ENCODE data around the gene FOXP1. TPM values are rescaled to one million over a fixed set of nuclear protein-coding genes. Genes with fewer than 3 reads are reported as not detected.

FOXP1 gene
- 100 to 1,000 TPM in 1 of 2 donors, 10 to 100 TPM in 1; 95.1 to 107 TPM for total RNA-seq
- polyA plus RNA-seq (ENCODE audit: insufficient read length in 6 of 6): 100 to 1,000 TPM; 114 to 143 (median 129) TPM
- long read RNA-seq, donor 1, transcript FOXP1-204 (2 exons, 664 nt): major isoform, 10 of 27 reads
- long read RNA-seq, donor 1, partial matches to known transcripts: 8 of 27 reads
- long read RNA-seq, donor 1, other reads (novel, unspliced or antisense): 0 of 27 reads
- long read RNA-seq, donor 2, full-length matches to known transcripts: 16 of 16 reads
- long read RNA-seq, donor 2, partial matches to known transcripts: 0 of 16 reads
- long read RNA-seq, donor 2, other reads (novel, unspliced or antisense): 0 of 16 reads
- long read RNA-seq, donor 3, partial matches to known transcripts: 0 of 10 reads
- long read RNA-seq, donor 3, other reads (novel, unspliced or antisense): 0 of 10 reads
- long read RNA-seq, donor 4, partial matches to known transcripts: 5 of 19 reads
- long read RNA-seq, donor 4, other reads (novel, unspliced or antisense): 8 of 19 reads
- long read RNA-seq, donor 5, transcript FOXP1-204 (2 exons, 664 nt): major isoform, 5 of 12 reads
- long read RNA-seq, donor 5, partial matches to known transcripts: 0 of 12 reads
- long read RNA-seq, donor 5, other reads (novel, unspliced or antisense): 0 of 12 reads
- long read RNA-seq, donor 6, transcript FOXP1-204 (2 exons, 664 nt): major isoform, 5 of 9 reads
- long read RNA-seq, donor 6, partial matches to known transcripts: 0 of 9 reads
- long read RNA-seq, donor 6, other reads (novel, unspliced or antisense): 0 of 9 reads
- long read RNA-seq, donor 7, partial matches to known transcripts: 0 of 2 reads
- long read RNA-seq, donor 7, other reads (novel, unspliced or antisense): 0 of 2 reads
- long read RNA-seq, donor 8, transcript FOXP1-273 (15 exons, 1,948 nt): major isoform, 5 of 11 reads
- long read RNA-seq, donor 8, partial matches to known transcripts: 0 of 11 reads
- long read RNA-seq, donor 8, other reads (novel, unspliced or antisense): 0 of 11 reads
- long read RNA-seq, donor 9: 0 reads
- long read RNA-seq, donor 10, partial matches to known transcripts: 2 of 19 reads
- long read RNA-seq, donor 10, other reads (novel, unspliced or antisense): 9 of 19 reads
- long read RNA-seq, donor 11, partial matches to known transcripts: 0 of 1 reads
- long read RNA-seq, donor 11, other reads (novel, unspliced or antisense): 0 of 1 reads
- long read RNA-seq, donor 12, partial matches to known transcripts: 92 of 97 reads
- long read RNA-seq, donor 12, other reads (novel, unspliced or antisense): 0 of 97 reads

DNA sequence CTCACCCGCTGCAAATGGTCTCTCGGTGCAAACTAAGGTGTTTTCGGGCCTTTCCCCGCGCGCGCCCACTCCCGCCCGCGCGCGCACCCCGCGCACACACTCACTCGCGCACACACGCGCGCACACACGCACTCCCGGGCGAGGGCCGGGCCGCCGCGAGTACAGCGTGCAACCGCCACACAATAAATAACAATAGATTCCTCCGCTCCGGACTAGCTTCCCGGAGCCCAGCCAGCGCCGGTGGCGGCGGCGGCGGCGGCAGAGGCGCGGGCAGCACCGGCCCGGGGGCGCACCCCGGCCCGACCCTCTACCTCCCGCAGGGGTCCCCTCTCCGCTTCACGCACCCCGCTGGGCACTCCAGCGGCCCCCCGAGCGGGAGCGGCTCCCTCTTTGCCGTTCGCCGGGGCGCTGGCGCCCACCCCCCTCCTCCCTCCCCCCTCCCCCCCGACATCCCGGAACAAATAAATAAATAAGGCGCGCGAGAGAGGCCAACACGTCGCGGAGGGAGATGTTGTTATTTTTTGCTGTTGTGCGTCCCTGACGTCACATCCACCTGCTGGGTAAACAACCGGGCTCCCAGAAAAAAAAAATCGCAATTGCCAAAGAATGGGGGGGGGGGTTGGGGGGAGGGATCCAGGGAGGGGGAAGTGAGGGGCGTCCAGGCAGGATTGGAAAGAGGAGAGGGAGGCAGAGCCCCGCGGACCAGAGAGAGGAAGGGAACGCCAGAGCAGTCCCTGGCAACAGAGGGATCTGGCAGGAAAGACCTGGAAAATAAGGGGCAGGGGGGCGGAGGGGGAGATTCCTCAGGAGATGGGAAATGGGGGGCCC is at the start of gene FOXP1:
TSS of gene FOXP1 (minus strand) at position 163 of the 828 bp plus-strand sequence. CDS start 385,347 bp downstream, outside the sequence.
- no peaks in the 10 kb centered on the region for H3K36me3 ChIP-seq
- no peaks in the 10 kb centered on the region for H3K9me3 ChIP-seq
- ATAC-seq (peak; percentile 63), DNase-seq (peak; percentile 62 to 92 (median 76))
- TF ChIP-seq, protein P1, sequence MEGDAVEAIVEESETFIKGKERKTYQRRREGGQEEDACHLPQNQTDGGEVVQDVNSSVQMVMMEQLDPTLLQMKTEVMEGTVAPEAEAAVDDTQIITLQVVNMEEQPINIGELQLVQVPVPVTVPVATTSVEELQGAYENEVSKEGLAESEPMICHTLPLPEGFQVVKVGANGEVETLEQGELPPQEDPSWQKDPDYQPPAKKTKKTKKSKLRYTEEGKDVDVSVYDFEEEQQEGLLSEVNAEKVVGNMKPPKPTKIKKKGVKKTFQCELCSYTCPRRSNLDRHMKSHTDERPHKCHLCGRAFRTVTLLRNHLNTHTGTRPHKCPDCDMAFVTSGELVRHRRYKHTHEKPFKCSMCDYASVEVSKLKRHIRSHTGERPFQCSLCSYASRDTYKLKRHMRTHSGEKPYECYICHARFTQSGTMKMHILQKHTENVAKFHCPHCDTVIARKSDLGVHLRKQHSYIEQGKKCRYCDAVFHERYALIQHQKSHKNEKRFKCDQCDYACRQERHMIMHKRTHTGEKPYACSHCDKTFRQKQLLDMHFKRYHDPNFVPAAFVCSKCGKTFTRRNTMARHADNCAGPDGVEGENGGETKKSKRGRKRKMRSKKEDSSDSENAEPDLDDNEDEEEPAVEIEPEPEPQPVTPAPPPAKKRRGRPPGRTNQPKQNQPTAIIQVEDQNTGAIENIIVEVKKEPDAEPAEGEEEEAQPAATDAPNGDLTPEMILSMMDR (IDR thresholded peaks at IDR 0.05): no peak
- H3K4me1 ChIP-seq: peaks cover 5 to 48% of the 10 kb centered on the region in 2 donors
- intact Hi-C loops (cut with DNase I): loop anchor here in 1 of 2 donors (10.0 kb wide), 1 partner anchor 269 kb away; no protein-coding TSS in a partner anchor
- no peaks in the 10 kb centered on the region for H3K27me3 ChIP-seq
- peak within 1 kb of the TSS; percentile 95 to 98 for H3K27ac ChIP-seq
- H3K4me3 ChIP-seq: peak within 1 kb of the TSS; percentile 77 to 86

DNA sequence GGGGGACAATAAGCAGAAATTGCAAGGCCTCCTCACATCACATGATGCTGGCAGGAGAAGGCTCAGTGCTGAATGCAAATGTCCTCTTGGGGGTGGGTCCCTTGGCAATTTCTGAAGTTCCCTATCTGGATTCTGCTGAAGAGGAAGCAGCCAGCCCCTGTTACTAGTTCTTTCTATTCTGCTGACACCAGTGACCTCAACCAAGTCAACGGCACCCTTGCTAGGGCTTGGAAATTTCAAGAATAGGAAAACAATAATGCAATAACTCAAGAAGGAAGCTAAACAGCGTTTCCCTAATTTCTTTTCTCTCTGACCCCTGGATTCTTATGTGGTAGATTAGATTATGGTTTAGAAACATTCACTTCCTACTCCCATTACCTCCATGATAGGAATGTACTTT is 46.2 kb upstream of the FOXP1 start:
- no peaks in the 10 kb centered on the region for H3K27me3 ChIP-seq
- peaks cover 0 to 3% of the 10 kb centered on the region in 2 donors for H3K4me1 ChIP-seq
- H3K4me3 ChIP-seq: no peak overlapping the region
- DNase-seq (peak in 1 of 4 donors; percentile 64), ATAC-seq (peak; percentile 80)
- no peaks in the 10 kb centered on the region for H3K36me3 ChIP-seq
- TF ChIP-seq, protein P1 (IDR thresholded peaks at IDR 0.05): no peak
- intact Hi-C loops (cut with DNase I): no loop called here
- H3K9me3 ChIP-seq: no peaks in the 10 kb centered on the region
- H3K27ac ChIP-seq: peak overlapping the region; percentile 42 to 68

DNA sequence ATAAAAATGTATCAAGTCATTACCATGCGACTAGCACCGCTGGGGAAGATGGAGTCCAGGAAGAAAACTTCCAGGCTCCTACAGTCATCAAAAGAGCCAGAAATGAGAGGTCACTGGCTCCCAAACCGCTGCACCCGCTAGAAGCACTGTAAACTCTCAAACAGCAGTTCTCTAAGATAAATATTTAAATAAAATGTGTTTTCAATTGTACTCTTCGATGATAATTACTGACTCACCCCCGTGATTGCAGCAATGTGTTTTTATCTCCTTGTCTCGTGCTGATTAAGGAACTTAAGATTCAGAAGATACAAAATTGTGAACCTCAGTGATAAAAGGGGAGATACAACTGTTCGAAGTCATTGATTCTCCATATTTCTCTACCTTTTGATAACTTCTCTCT is 45.8 kb upstream of the FOXP1 start:
- peak; percentile 68 for ATAC-seq
- peak overlapping the region; percentile 42 to 68 for H3K27ac ChIP-seq
- intact Hi-C loops (cut with DNase I): no loop called here
- H3K36me3 ChIP-seq: no peaks in the 10 kb centered on the region
- no peaks in the 10 kb centered on the region for H3K27me3 ChIP-seq
- H3K4me3 ChIP-seq: no peak overlapping the region
- H3K9me3 ChIP-seq: no peaks in the 10 kb centered on the region
- DNase-seq: peak in 1 of 4 donors; percentile 40
- TF ChIP-seq, protein P1 (IDR thresholded peaks at IDR 0.05): no peak
- H3K4me1 ChIP-seq: peaks cover 0 to 3% of the 10 kb centered on the region in 2 donors

DNA sequence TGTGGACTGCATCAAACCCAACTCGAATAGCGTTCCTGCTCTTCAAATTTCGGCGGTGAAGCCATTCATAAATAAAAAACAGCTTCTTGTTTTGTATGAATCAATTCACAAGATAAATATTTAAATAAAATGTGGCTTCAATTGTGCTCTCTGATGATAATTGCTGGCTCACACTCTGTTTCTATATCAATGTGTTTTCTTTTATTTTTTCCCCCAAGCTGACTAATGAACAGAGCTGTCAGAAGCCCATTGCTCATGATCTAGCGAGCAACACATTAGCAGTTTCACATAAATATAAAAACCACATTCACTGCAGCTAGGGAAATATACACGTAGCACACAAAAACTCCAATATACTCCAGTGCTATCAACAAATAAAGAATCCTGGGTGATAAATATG is 45.0 kb upstream of the FOXP1 start:
- TF ChIP-seq, protein P1 (IDR thresholded peaks at IDR 0.05): no peak
- Histone ChIP-seq H3K27me3 (no peaks in the 10 kb centered on the region), H3K36me3 (no peaks in the 10 kb centered on the region), H3K4me3 (no peak overlapping the region), H3K9me3 (no peaks in the 10 kb centered on the region), H3K4me1 (peaks cover 0 to 3% of the 10 kb centered on the region in 2 donors), H3K27ac (no peak overlapping the region)
- DNase-seq: no peak
- intact Hi-C loops (cut with DNase I): no loop called here
- ATAC-seq: peak; percentile 22
